Hematopoietic multipotent progenitor cell treated with erythropoietin and hydrocortisone succinate and interleukin-3 and kit ligand, for 6 days (in vitro differentiated cells): ENCODE data around the gene MYO1D.
"Not testable (repeated sequence)": the region's sequence is repeated elsewhere in the genome, so short reads cannot be mapped to it uniquely, and the experiment has no call there.

Source experiments
- DNase-seq: peaks from one replicate; pipeline ENCODE4 v3.0.0-alpha.2; 2015

The MYO1D gene

GRCh38 chr17:32876417-32877163, at the start of gene MYO1D:
Gene MYO1D, minus strand, starts transcription at chr17:32877124. Its CDS starts 252 bp downstream, at chr17:32876872.
- peak; percentile 54 for DNase-seq

- no peak for DNase-seq
Observed at GRCh38 chr17:32926183-32926582, 49.3 kb upstream of the MYO1D start.

- DNase-seq = not testable (repeated sequence)
Observed at GRCh38 chr17:32923905-32924304, 47.0 kb upstream of the MYO1D start.

GRCh38 chr17:32921017-32921416, 44.1 kb upstream of the MYO1D start:
- DNase-seq = no peak

GRCh38 chr17:32920293-32920692, 43.4 kb upstream of the MYO1D start:
- no peak for DNase-seq

GRCh38 chr17:32919876-32920275, 43.0 kb upstream of the MYO1D start:
- not testable (repeated sequence) for DNase-seq

GRCh38 chr17:32917842-32918241, 40.9 kb upstream of the MYO1D start:
- no peak for DNase-seq

- DNase-seq = no peak
Observed at GRCh38 chr17:32917081-32917480, 40.2 kb upstream of the MYO1D start.

- DNase-seq = no peak
Observed at GRCh38 chr17:32916134-32916533, 39.2 kb upstream of the MYO1D start.

GRCh38 chr17:32915245-32915644, 38.3 kb upstream of the MYO1D start:
- peak; percentile 52 for DNase-seq

GRCh38 chr17:32914181-32914580, 37.3 kb upstream of the MYO1D start:
- DNase-seq = no peak

GRCh38 chr17:32913593-32913992, 36.7 kb upstream of the MYO1D start:
- DNase-seq = no peak

GRCh38 chr17:32912218-32912897, 35.4 kb upstream of the MYO1D start:
- DNase-seq = no peak

GRCh38 chr17:32910769-32911168, 33.8 kb upstream of the MYO1D start:
- no peak for DNase-seq

- peak; percentile 94 for DNase-seq
Observed at GRCh38 chr17:32909787-32910369, 33.0 kb upstream of the MYO1D start.

GRCh38 chr17:32907583-32907982, 30.7 kb upstream of the MYO1D start:
- DNase-seq = no peak

- no peak for DNase-seq
Observed at GRCh38 chr17:32904891-32905290, 28.0 kb upstream of the MYO1D start.

- DNase-seq = no peak
Observed at GRCh38 chr17:32903774-32904673, 27.1 kb upstream of the MYO1D start.

GRCh38 chr17:32901743-32902142, 24.8 kb upstream of the MYO1D start:
- no peak for DNase-seq

GRCh38 chr17:32899236-32900013, 22.5 kb upstream of the MYO1D start:
- DNase-seq = no peak

- peak; percentile 51 for DNase-seq
Observed at GRCh38 chr17:32896647-32897258, 19.8 kb upstream of the MYO1D start.

GRCh38 chr17:32894245-32894644, 17.3 kb upstream of the MYO1D start:
- DNase-seq = peak; percentile 67
